ENCODE measurements around the gene ATP5PD.

The ATP5PD gene

GRCh38 chr17:75064867-75065561 lies 18.2 kb upstream of the ATP5PD start:
- no peak for DNase-seq (ENCODE audit: low read depth)
- no peak overlapping the region for H3K4me3 ChIP-seq (ENCODE audit: low read length)
- TF ChIP-seq, protein P1, sequence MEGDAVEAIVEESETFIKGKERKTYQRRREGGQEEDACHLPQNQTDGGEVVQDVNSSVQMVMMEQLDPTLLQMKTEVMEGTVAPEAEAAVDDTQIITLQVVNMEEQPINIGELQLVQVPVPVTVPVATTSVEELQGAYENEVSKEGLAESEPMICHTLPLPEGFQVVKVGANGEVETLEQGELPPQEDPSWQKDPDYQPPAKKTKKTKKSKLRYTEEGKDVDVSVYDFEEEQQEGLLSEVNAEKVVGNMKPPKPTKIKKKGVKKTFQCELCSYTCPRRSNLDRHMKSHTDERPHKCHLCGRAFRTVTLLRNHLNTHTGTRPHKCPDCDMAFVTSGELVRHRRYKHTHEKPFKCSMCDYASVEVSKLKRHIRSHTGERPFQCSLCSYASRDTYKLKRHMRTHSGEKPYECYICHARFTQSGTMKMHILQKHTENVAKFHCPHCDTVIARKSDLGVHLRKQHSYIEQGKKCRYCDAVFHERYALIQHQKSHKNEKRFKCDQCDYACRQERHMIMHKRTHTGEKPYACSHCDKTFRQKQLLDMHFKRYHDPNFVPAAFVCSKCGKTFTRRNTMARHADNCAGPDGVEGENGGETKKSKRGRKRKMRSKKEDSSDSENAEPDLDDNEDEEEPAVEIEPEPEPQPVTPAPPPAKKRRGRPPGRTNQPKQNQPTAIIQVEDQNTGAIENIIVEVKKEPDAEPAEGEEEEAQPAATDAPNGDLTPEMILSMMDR (conservative IDR thresholded peaks at IDR 0.05; ENCODE audit: low read depth, low read length), result peak; percentile 6

GRCh38 chr17:75064460-75064859 lies 17.7 kb upstream of the ATP5PD start:
- no peak overlapping the region for H3K4me3 ChIP-seq (ENCODE audit: low read length)
- TF ChIP-seq, protein P1 (conservative IDR thresholded peaks at IDR 0.05; ENCODE audit: low read depth, low read length), result no peak
- DNase-seq (ENCODE audit: low read depth), result no peak

DNA sequence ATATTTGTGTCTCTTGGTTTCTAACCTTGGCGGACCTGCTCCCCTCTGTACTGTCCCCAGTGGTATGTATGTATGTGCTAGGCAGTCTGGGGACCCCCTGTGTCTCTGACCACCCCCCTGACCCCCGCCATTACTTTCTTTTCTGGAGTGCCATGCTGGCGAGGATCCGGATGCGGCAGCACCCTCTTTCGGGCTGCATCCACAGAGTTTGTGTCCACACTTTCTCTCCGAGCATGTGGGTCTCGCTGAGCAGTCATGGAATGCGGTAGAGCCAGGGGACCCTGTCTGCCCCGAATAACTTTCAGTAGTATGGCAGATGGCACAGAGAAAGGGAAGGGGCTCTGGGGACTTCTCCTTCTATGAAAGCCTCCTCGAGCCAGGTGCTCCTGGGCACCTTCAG lies 17.3 kb upstream of the ATP5PD start:
- H3K4me3 ChIP-seq (ENCODE audit: low read length), result no peak overlapping the region
- TF ChIP-seq, protein P1 (conservative IDR thresholded peaks at IDR 0.05; ENCODE audit: low read depth, low read length), result no peak
- DNase-seq (ENCODE audit: low read depth), result no peak

GRCh38 chr17:75063626-75064025 lies 16.9 kb upstream of the ATP5PD start:
- no peak overlapping the region for H3K4me3 ChIP-seq (ENCODE audit: low read length)
- no peak for DNase-seq (ENCODE audit: low read depth)
- TF ChIP-seq, protein P1 (conservative IDR thresholded peaks at IDR 0.05; ENCODE audit: low read depth, low read length), result no peak

GRCh38 chr17:75063201-75063600 lies 16.4 kb upstream of the ATP5PD start:
- TF ChIP-seq, protein P1 (conservative IDR thresholded peaks at IDR 0.05; ENCODE audit: low read depth, low read length), result no peak
- DNase-seq (ENCODE audit: low read depth), result no peak
- no peak overlapping the region for H3K4me3 ChIP-seq (ENCODE audit: low read length)

DNA sequence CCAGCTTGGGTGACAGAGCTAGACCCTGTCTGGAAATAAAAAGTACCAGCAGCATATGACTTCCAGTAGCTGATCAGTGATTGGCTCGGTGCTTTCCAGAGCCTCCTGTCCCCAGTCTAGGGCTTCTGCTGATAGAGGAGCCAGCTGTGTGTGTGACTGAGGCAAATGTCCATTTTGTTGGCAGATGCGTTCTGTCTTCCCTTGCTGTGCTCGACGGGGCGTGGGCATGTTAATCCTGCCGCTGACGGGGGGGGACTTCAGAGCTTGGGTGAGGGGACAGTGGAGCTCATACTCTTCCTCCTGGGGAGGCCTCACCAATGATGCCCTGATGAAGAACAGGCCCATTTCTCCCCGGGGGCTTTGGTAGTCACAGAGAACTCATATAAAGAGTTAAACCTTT lies 14.8 kb upstream of the ATP5PD start:
- H3K4me3 ChIP-seq (ENCODE audit: low read length), result no peak overlapping the region
- no peak for DNase-seq (ENCODE audit: low read depth)
- TF ChIP-seq, protein P1 (conservative IDR thresholded peaks at IDR 0.05; ENCODE audit: low read depth, low read length), result no peak

GRCh38 chr17:75061055-75061438 lies 14.3 kb upstream of the ATP5PD start:
- H3K4me3 ChIP-seq (ENCODE audit: low read length), result no peak overlapping the region
- DNase-seq (ENCODE audit: low read depth), result no peak
- TF ChIP-seq, protein P1 (conservative IDR thresholded peaks at IDR 0.05; ENCODE audit: low read depth, low read length), result no peak
